Neural progenitor cell (in vitro differentiated cells): Measurements from ENCODE around the gene EDC3. TPM values are rescaled to one million over a fixed set of nuclear protein-coding genes. Genes with fewer than 3 reads are reported as not detected.
"Not testable (repeated sequence)": the region's sequence is repeated elsewhere in the genome, so short reads cannot be mapped to it uniquely, and the experiment has no call there.

ENCODE experiments used
- DNase-seq: peaks from one replicate; pipeline ENCODE4 v3.0.0-alpha.2; 2016; ENCODE audit warnings: low spot score
- H2AFZ ChIP-seq: fragments of 200-600 bp; sonication (generic); replicated peaks from 2 replicates; pipeline ENCODE4 v1.6.1; 2016; ENCODE audit warnings: antibody characterized with exemption
- H3F3A ChIP-seq: fragments of 200-600 bp; sonication (generic); 2 replicates; pipeline ENCODE4 v1.6.1; 2016; ENCODE audit warnings: antibody characterized with exemption, low read depth
- H3K27ac ChIP-seq: fragments of 200-600 bp; sonication (generic); 2 replicates; pipeline ENCODE4 v1.5.1; 2016; ENCODE audit warnings: mild to moderate bottlenecking
- H3K27me3 ChIP-seq: fragments of 200-600 bp; sonication (generic); 2 replicates; pipeline ENCODE4 v1.6.1; 2016; ENCODE audit warnings: mild to moderate bottlenecking, moderate library complexity
- H3K36me3 ChIP-seq: fragments of 200-600 bp; sonication (generic); 2 replicates; pipeline ENCODE4 v1.5.1; 2016
- H3K4me1 ChIP-seq: fragments of 200-600 bp; sonication (generic); 2 replicates; pipeline ENCODE4 v1.6.1; 2016; ENCODE audit warnings: mixed run types
- H3K4me2 ChIP-seq: fragments of 200-600 bp; sonication (generic); 2 replicates; pipeline ENCODE4 v1.6.1; 2016
- H3K4me3 ChIP-seq: fragments of 200-600 bp; sonication (generic); 2 replicates; pipeline ENCODE4 v1.5.1; 2016
- H3K79me2 ChIP-seq: fragments of 200-600 bp; sonication (generic); 2 replicates; pipeline ENCODE4 v1.6.1; 2016; ENCODE audit warnings: low read depth
- H3K9ac ChIP-seq: fragments of 200-600 bp; sonication (generic); 2 replicates; pipeline ENCODE4 v1.6.1; 2016
- H3K9me3 ChIP-seq: fragments of 200-600 bp; sonication (generic); 2 replicates; pipeline ENCODE4 v1.5.1; 2016; ENCODE audit warnings: low read depth
- H4K20me1 ChIP-seq: fragments of 200-600 bp; sonication (generic); 2 replicates; pipeline ENCODE4 v1.6.1; 2016; ENCODE audit warnings: low read depth
- H3K27ac Mint-ChIP-seq: 3 replicates; pipeline ENCODE4 v1.8.0; 2021; ENCODE audit warnings: mixed read lengths
- H3K27me3 Mint-ChIP-seq: 2 replicates; pipeline ENCODE4 v1.8.0; 2022; ENCODE audit warnings: low read depth, mild to moderate bottlenecking, inconsistent platforms, moderate library complexity, mixed read lengths; ENCODE audit not compliant: insufficient read depth
- H3K36me3 Mint-ChIP-seq: 3 replicates; pipeline ENCODE4 v1.8.0; 2021; ENCODE audit warnings: mixed read lengths
- H3K4me1 Mint-ChIP-seq: 3 replicates; pipeline ENCODE4 v1.8.0; 2021; ENCODE audit warnings: mixed read lengths
- H3K4me3 Mint-ChIP-seq: 3 replicates; pipeline ENCODE4 v1.8.0; 2021; ENCODE audit warnings: mild to moderate bottlenecking, moderate library complexity, mixed read lengths
- H3K9me3 Mint-ChIP-seq: 3 replicates; pipeline ENCODE4 v1.8.0; 2020; ENCODE audit warnings: mixed read lengths
- EZH2 ChIP-seq: fragments of 200-600 bp; sonication (generic); IDR thresholded peaks from 2 replicates; pipeline ENCODE4 v1.6.1; 2017; ENCODE audit warnings: antibody characterized with exemption, mild to moderate bottlenecking, moderate library complexity
- EZH2phosphoT487 ChIP-seq: fragments of 200-600 bp; sonication (generic); IDR thresholded peaks from 2 replicates; pipeline ENCODE4 v1.6.1; 2017; ENCODE audit warnings: antibody characterized with exemption
- total RNA-seq: library from RNA; depleted of rRNA; stranded (reverse); fragments of >200 nt; gene quantifications from 2 replicates; pipeline ENCODE4 v1.2.3, GENCODE V29; 2015; ENCODE audit warnings: low replicate concordance
- TF ChIP-seq, protein P1 (sequence below): fragments of 200-600 bp; sonication (generic); IDR thresholded peaks from 2 replicates; pipeline ENCODE4 v1.5.1; 2017; ENCODE audit warnings: antibody characterized with exemption, mild to moderate bottlenecking

EDC3 gene
- total RNA-seq, 1 donor from 2014 or later: 24.4 TPM

DNA sequence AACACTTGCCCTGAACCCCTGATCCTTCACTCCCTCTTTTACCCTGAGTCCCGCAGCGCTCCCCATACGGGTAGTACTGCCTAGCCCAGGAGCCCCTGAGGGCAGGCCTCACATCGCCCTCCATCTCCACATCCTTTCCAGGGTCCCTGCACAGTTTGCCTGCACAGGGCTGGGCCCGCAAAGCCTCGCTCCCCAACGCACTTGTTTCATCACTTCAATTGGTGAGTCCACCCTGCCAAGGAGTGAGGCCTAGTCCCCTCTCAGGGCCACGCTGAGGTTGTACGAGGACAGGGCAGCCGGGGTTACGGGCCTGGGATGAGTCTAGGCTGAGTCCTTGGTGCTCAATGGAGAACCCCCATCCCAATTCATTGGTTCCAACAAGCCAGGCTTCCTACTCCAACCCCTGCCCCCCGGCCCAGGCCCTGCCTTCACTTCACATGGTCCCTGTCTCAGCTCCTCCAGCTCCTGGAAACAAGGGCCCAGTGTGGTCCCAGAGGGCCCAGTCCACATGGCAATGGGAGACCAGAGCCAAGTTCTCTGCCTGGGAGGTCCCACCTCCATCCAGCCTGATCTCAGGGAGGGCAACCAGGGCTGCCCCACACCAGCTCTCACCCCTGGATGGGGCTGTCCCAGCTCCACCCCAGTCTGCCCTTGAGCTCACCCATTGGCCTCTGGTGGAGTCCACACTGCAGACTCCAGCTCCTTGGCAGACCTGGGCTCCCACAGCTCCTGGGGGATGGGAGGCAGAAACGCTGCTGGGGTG lies 92.6 kb downstream of the EDC3 start:
- peaks cover 6% of the 10 kb centered on the region for H4K20me1 ChIP-seq
- no peaks in the 10 kb centered on the region for H3K79me2 ChIP-seq
- Mint-ChIP-seq H3K4me3 (peak overlapping the region; percentile 10), H3K36me3 (peaks cover 4% of the 10 kb centered on the region), H3K27ac (no peak overlapping the region), H3K4me1 (peaks cover 5% of the 10 kb centered on the region), H3K27me3 (peaks cover 2% of the 10 kb centered on the region), H3K9me3 (no peaks in the 10 kb centered on the region)
- H3K9ac ChIP-seq: no peak overlapping the region
- H3F3A ChIP-seq: peaks cover 5% of the 10 kb centered on the region
- H3K27me3 ChIP-seq: no peaks in the 10 kb centered on the region
- DNase-seq: no peak
- peaks cover 11% of the 10 kb centered on the region for H3K4me1 ChIP-seq
- TF ChIP-seq, protein P1, sequence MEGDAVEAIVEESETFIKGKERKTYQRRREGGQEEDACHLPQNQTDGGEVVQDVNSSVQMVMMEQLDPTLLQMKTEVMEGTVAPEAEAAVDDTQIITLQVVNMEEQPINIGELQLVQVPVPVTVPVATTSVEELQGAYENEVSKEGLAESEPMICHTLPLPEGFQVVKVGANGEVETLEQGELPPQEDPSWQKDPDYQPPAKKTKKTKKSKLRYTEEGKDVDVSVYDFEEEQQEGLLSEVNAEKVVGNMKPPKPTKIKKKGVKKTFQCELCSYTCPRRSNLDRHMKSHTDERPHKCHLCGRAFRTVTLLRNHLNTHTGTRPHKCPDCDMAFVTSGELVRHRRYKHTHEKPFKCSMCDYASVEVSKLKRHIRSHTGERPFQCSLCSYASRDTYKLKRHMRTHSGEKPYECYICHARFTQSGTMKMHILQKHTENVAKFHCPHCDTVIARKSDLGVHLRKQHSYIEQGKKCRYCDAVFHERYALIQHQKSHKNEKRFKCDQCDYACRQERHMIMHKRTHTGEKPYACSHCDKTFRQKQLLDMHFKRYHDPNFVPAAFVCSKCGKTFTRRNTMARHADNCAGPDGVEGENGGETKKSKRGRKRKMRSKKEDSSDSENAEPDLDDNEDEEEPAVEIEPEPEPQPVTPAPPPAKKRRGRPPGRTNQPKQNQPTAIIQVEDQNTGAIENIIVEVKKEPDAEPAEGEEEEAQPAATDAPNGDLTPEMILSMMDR: no peak
- no peak for TF ChIP-seq EZH2phosphoT487
- no peak for TF ChIP-seq EZH2
- no peak overlapping the region for H3K4me3 ChIP-seq
- no peak overlapping the region for H3K4me2 ChIP-seq
- H2AFZ ChIP-seq: no peak overlapping the region
- no peaks in the 10 kb centered on the region for H3K36me3 ChIP-seq
- H3K9me3 ChIP-seq: no peaks in the 10 kb centered on the region
- no peak overlapping the region for H3K27ac ChIP-seq

DNA sequence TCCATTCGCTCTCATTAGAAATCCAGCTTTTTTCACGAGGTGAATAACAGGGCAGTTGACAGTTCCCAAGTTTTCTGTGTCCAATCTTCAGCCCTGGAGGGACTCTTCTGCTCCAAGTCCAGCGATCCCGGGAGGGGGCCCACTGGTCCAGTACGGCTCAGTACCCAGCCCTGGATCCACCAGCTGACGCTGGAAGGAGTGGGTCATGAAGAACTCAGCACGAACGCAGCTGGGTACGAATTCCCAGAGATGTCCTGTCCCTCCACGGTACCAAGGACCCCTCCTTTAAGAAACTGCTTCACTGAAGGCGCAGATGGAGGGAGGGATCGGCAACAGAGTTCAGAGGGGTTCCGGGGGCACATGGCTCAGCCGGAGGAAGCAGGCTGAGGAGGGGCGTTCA lies 96.7 kb downstream of the EDC3 start:
- peaks cover 6% of the 10 kb centered on the region for H4K20me1 ChIP-seq
- H3K36me3 ChIP-seq: no peaks in the 10 kb centered on the region
- no peaks in the 10 kb centered on the region for H3K9me3 Mint-ChIP-seq
- H3K27me3 ChIP-seq: no peaks in the 10 kb centered on the region
- no peak for DNase-seq
- H3K27ac ChIP-seq: peak overlapping the region; percentile 37
- H3K79me2 ChIP-seq: no peaks in the 10 kb centered on the region
- H3K4me3 Mint-ChIP-seq: no peak overlapping the region
- peaks cover 2% of the 10 kb centered on the region for H3K27me3 Mint-ChIP-seq
- H3K9me3 ChIP-seq: no peaks in the 10 kb centered on the region
- no peak overlapping the region for H3K9ac ChIP-seq
- TF ChIP-seq, protein P1: no peak
- TF ChIP-seq EZH2: no peak
- no peak for TF ChIP-seq EZH2phosphoT487
- H2AFZ ChIP-seq: no peak overlapping the region
- H3K4me3 ChIP-seq: no peak overlapping the region
- H3K4me1 Mint-ChIP-seq: peaks cover 10% of the 10 kb centered on the region
- peaks cover 18% of the 10 kb centered on the region for H3K36me3 Mint-ChIP-seq
- peak overlapping the region; percentile 59 for H3K4me2 ChIP-seq
- H3K27ac Mint-ChIP-seq: peak overlapping the region; percentile 21
- peaks cover 9% of the 10 kb centered on the region for H3F3A ChIP-seq
- peaks cover 13% of the 10 kb centered on the region for H3K4me1 ChIP-seq

DNA sequence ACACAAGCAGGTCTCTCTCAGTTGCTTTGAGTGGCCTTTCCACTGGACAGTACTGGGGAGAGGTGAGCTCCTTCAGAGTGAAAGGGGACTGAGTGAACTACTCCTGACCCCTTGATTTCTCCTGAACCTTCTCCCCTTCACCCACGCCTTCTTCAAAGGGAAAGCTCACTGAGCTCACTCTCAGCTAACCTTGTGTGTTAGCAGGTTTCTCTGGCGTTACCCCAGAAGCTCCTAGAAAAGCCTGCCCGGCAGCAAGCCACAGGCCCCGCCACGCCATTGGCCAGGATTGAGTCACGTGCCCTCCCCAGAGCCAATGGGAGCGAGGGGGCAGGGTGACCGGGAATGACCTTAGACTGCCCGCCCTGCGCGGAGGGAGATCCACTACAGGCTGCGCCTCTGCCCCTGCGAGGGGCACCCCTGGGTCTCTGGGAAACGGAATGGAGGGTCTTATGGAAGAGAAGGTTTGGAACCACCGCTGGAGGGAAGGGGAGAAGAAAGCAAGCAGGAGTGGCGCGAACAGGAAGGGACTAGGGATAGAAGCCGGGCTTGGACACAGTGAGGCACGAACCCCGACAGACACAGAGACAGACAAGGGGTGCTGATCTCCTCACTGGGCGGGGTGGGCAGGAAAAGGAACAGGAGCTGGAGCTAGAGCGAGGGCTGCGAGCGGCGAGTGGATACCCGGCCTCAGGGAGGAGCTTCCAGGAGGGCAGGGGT lies 97.5 kb downstream of the EDC3 start:
- TF ChIP-seq, protein P1: no peak
- TF ChIP-seq EZH2phosphoT487: no peak
- TF ChIP-seq EZH2: no peak
- Histone ChIP-seq H3F3A (peaks cover 9% of the 10 kb centered on the region), H3K9ac (no peak overlapping the region), H3K4me2 (peak overlapping the region; percentile 59), H3K9me3 (no peaks in the 10 kb centered on the region), H3K27ac (peak overlapping the region; percentile 73), H3K79me2 (no peaks in the 10 kb centered on the region), H4K20me1 (peaks cover 6% of the 10 kb centered on the region), H3K36me3 (no peaks in the 10 kb centered on the region), H3K4me1 (peaks cover 13% of the 10 kb centered on the region), H3K27me3 (no peaks in the 10 kb centered on the region), H3K4me3 (peak overlapping the region; percentile 22), H2AFZ (no peak overlapping the region)
- H3K27ac Mint-ChIP-seq: peak overlapping the region; percentile 84
- H3K27me3 Mint-ChIP-seq: peaks cover 2% of the 10 kb centered on the region
- peak overlapping the region; percentile 81 for H3K4me3 Mint-ChIP-seq
- DNase-seq: peak; percentile 87
- no peaks in the 10 kb centered on the region for H3K9me3 Mint-ChIP-seq
- peaks cover 10% of the 10 kb centered on the region for H3K4me1 Mint-ChIP-seq
- H3K36me3 Mint-ChIP-seq: peaks cover 22% of the 10 kb centered on the region

DNA sequence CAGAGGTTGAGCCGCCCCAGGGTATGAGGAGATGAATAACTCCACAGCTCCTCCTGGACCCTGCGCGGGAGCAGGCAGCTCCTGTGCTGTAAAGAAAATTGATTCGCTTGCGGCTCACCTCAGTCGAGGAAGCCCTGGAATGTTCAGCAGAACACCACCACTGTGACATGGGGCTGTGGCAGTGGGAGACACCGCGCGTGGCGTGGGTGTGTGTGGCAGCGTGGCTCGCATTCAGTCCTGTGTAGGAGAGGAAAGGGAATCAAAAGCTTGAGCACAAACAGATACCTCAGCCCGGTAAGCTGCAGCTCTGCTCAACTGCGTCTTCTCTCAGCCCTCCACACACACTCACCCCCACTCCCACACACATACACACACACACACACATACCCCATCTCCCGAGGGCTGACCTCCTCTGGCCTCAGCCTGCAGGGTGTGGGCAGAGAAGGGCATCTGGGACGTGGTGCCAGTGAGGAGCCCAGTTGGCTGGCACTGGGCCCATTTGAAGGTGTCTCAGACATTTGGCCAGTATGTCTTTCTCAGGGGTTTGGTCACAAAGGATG lies 98.6 kb downstream of the EDC3 start:
- H3K4me1 Mint-ChIP-seq, H3K4me3 Mint-ChIP-seq, H3K27ac Mint-ChIP-seq, H3K4me2 ChIP-seq, H3K9ac ChIP-seq, H3K9me3 Mint-ChIP-seq, H4K20me1 ChIP-seq, H3K79me2 ChIP-seq, H3K27ac ChIP-seq, H3K27me3 ChIP-seq, H3K36me3 ChIP-seq, H3K9me3 ChIP-seq, DNase-seq, H3K27me3 Mint-ChIP-seq, H3F3A ChIP-seq, H2AFZ ChIP-seq, H3K4me3 ChIP-seq: not testable (repeated sequence)
- H3K36me3 Mint-ChIP-seq: peaks cover 26% of the 10 kb centered on the region
- H3K4me1 ChIP-seq: peaks cover 13% of the 10 kb centered on the region

DNA sequence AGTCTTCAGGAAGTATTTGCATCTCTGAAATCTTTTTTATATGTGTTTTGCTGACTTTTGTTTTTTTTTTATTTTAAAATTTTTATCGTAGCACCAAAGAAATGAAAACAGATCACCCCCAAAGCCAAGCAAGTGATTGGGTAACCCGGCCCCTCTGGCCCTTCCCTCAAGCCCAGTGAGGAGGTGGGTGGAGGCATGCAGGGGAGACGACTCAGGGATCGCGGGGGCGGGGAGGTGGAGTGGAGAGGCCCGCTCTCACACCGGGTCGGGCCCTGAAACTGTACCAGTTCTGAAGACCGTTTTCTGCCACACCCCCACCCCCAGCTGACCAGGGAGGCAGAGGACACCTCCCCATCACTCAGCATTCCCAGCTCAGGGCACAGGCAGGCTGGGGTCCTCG lies 99.1 kb downstream of the EDC3 start:
- H3K36me3 ChIP-seq, H4K20me1 ChIP-seq, H3F3A ChIP-seq, H3K27me3 Mint-ChIP-seq, DNase-seq, H3K9me3 ChIP-seq, H3K9me3 Mint-ChIP-seq, H3K27me3 ChIP-seq, H3K79me2 ChIP-seq, H3K4me1 Mint-ChIP-seq, H2AFZ ChIP-seq, H3K4me2 ChIP-seq, H3K4me3 ChIP-seq, H3K27ac Mint-ChIP-seq, H3K9ac ChIP-seq, H3K27ac ChIP-seq, H3K4me3 Mint-ChIP-seq: not testable (repeated sequence)
- peaks cover 26% of the 10 kb centered on the region for H3K36me3 Mint-ChIP-seq
- peaks cover 13% of the 10 kb centered on the region for H3K4me1 ChIP-seq
